K562 (cell line): ENCODE data around the gene CDC42BPB. TPM values are rescaled to one million over a fixed set of nuclear protein-coding genes. Genes with fewer than 3 reads are reported as not detected.

Experiments used
- ATAC-seq: fragments of 200-7000 bp; cut with Tn5 transposase; 3 replicates; pipeline ENCODE4 v1.9.1; 2020; ENCODE audit warnings: moderate library complexity
- BruUV-seq: library from RNA; stranded (reverse); fragments of 400-500 nt; replicated peaks from 2 replicates; lab custom pipeline; 2021; lab: Mats Ljungman, UMichigan
- CTCF ChIA-PET: fragments of 300-600 bp; formaldehyde crosslinking; extraction: SDS; loops from one replicate; lab custom pipeline; 2021; ENCODE audit warnings: low intra/inter-chr PET ratio; lab: Yijun Ruan, JAX
- POLR2A ChIA-PET: fragments of 300-600, 350-650 bp; sonication (Branson Sonifier 250); formaldehyde crosslinking; extraction: SDS; loops from one replicate; lab custom pipeline; 2021; ENCODE audit warnings: antibody characterized with exemption, inconsistent platforms; lab: Yijun Ruan, JAX
- DNase-seq, 4 experiments: peaks; one replicate each; pipeline versions ENCODE4 v3.0.0 to v3.0.0-alpha.2; 2011 to 2018; ENCODE audit warnings: low spot score in 3 of 4, mixed read lengths in 3 of 4; ENCODE audit errors: extremely low read depth in 1 of 4
- FAIRE-seq: peaks from 2 replicates; lab custom pipeline; 2011; peaks lifted over from hg19 to GRCh38; lab: Jason Lieb, UNC
- H2AFZ ChIP-seq: 2 replicates; pipeline ENCODE4 v1.6.0; 2011; ENCODE audit warnings: low read depth, low read length, control low read depth, inconsistent platforms
- H3K27ac ChIP-seq: fragments of 200-600 bp; 3 replicates; pipeline ENCODE4 v1.8.0; 2011; ENCODE audit warnings: low read depth, mild to moderate bottlenecking, control low read depth, inconsistent platforms, low read length, moderate library complexity, mixed read lengths; ENCODE audit errors: extremely low read depth
- H3K27me3 ChIP-seq, 2 experiments: fragments of 300-600 bp in 1 of 2; 2 replicates in 1 of 2; 3 replicates in 1 of 2; pipeline versions ENCODE4 v1.6.0 to v1.8.0; 2011; ENCODE audit warnings: inconsistent platforms in 2 of 2, low read length in 2 of 2, mild to moderate bottlenecking in 1 of 2, mixed read lengths in 1 of 2, moderate library complexity in 1 of 2; ENCODE audit not compliant: control insufficient read depth in 2 of 2, insufficient read depth in 2 of 2
- H3K36me3 ChIP-seq: fragments of 300-600 bp; 3 replicates; pipeline ENCODE4 v1.8.0; 2011; ENCODE audit warnings: mild to moderate bottlenecking, low read length, inconsistent platforms; ENCODE audit not compliant: control insufficient read depth, insufficient read depth
- H3K4me1 ChIP-seq, 2 experiments: fragments of 200-600 bp in 1 of 2; replicated peaks in 1 of 2; 2 replicates in 1 of 2; 3 replicates in 1 of 2; pipeline versions ENCODE4 v1.5.1 to v1.8.0; 2011; ENCODE audit warnings: inconsistent platforms in 2 of 2, low read length in 2 of 2, mild to moderate bottlenecking in 1 of 2, mixed read lengths in 1 of 2, moderate library complexity in 1 of 2; ENCODE audit not compliant: control insufficient read depth in 2 of 2, insufficient read depth in 2 of 2
- H3K4me2 ChIP-seq: 2 replicates; pipeline ENCODE4 v1.6.1; 2011; ENCODE audit warnings: low read length, control low read depth, inconsistent platforms, mixed read lengths; ENCODE audit not compliant: insufficient read depth
- H3K4me3 ChIP-seq: fragments of 200-600 bp; sonication (generic), shearing (Covaris generic); 2 replicates; pipeline ENCODE4 v1.5.1; 2016; ENCODE audit warnings: control low read depth, inconsistent platforms
- H3K79me2 ChIP-seq: fragments of 200-600 bp; 3 replicates; pipeline ENCODE4 v1.8.0; 2011; ENCODE audit warnings: low read length, inconsistent platforms; ENCODE audit not compliant: control insufficient read depth, insufficient read depth
- H3K9ac ChIP-seq, 2 experiments: 2 replicates each; pipeline versions ENCODE4 v1.6.0 to v1.6.1; 2011; ENCODE audit warnings: low read depth in 2 of 2, low read length in 2 of 2, control low read depth in 1 of 2, inconsistent platforms in 1 of 2, mild to moderate bottlenecking in 1 of 2, mixed read lengths in 1 of 2; ENCODE audit not compliant: insufficient read depth in 1 of 2
- H3K9me1 ChIP-seq: one replicate; pipeline ENCODE4 v1.6.0; 2011; ENCODE audit warnings: inconsistent platforms, mild to moderate bottlenecking, low read length, moderate library complexity; ENCODE audit not compliant: control insufficient read depth, insufficient read depth
- H3K9me3 ChIP-seq: replicated peaks from 2 replicates; pipeline ENCODE4 v1.5.1; 2011; ENCODE audit warnings: low read depth, low read length, inconsistent platforms; ENCODE audit not compliant: control insufficient read depth, insufficient read depth
- H4K20me1 ChIP-seq: replicated peaks from 2 replicates; pipeline ENCODE4 v1.6.1; 2011; ENCODE audit warnings: low read length, inconsistent platforms, mixed read lengths; ENCODE audit not compliant: control insufficient read depth, insufficient read depth
- CREB3 ChIP-seq: fragments of 450-650 bp; conservative IDR thresholded peaks from 2 replicates; pipeline ENCODE4 v1.6.1; 2016; ENCODE audit warnings: missing genetic modification characterization, low read depth, mild to moderate bottlenecking, missing compliant biosample characterization, moderate library complexity
- CUX1 ChIP-seq: fragments of 200-800 bp; sonication (Bioruptor generic); IDR thresholded peaks from 2 replicates; pipeline ENCODE4 v1.6.1; 2016; ENCODE audit warnings: missing genetic modification characterization, missing compliant biosample characterization
- DLX4 ChIP-seq: fragments of 250-450 bp; sonication (Bioruptor Pico); IDR thresholded peaks from 2 replicates; pipeline ENCODE4 v1.6.1; 2021; ENCODE audit warnings: mild to moderate bottlenecking
- HEY1 ChIP-seq: fragments of 250-450 bp; sonication (Bioruptor Pico); IDR thresholded peaks from 2 replicates; pipeline ENCODE4 v1.5.0; 2020; ENCODE audit warnings: mild to moderate bottlenecking, moderate library complexity, borderline replicate concordance
- IRF9 ChIP-seq: fragments of 450-650 bp; IDR thresholded peaks from 2 replicates; pipeline ENCODE4 v1.6.1; 2016; ENCODE audit warnings: missing biosample characterization, missing genetic modification characterization
- NR2F6 ChIP-seq: fragments of 450-650 bp; formaldehyde crosslinking; IDR thresholded peaks from 2 replicates; pipeline ENCODE4 v1.4.0; 2020; ENCODE audit warnings: mild to moderate bottlenecking
- ZBTB8A ChIP-seq: fragments of 450-650 bp; IDR thresholded peaks from 2 replicates; pipeline ENCODE4 v1.6.1; 2018; ENCODE audit warnings: mild to moderate bottlenecking, moderate library complexity; ENCODE audit not compliant: partially characterized antibody
- ZNF3 ChIP-seq: fragments of 250-450 bp; sonication (Bioruptor Pico); IDR thresholded peaks from 2 replicates; pipeline ENCODE4 v1.5.0; 2021; ENCODE audit warnings: mild to moderate bottlenecking, moderate library complexity
- WGBS: fragments of 100-300 bp; shearing (Covaris generic); methylation state at CpG from one replicate; pipeline ENCODE4 v1.1.6; 2016; ENCODE audit warnings: low coverage, mixed read lengths; ENCODE audit not compliant: insufficient coverage; ENCODE audit errors: missing lambda C conversion rate; 5-methylcytosine and 5-hydroxymethylcytosine counted together
- in situ Hi-C: fragments of 300-500 bp; cut with MboI; formaldehyde crosslinking; loops from 4 replicates; pipeline ENCODE4 v1.15.0; 2018; ENCODE audit warnings: inconsistent platforms, mixed read lengths
- intact Hi-C: fragments of 100-400 bp; cut with micrococcal nuclease; formaldehyde crosslinking; loops from 2 replicates; pipeline ENCODE4 v1.14.2; 2022
- polyA plus RNA-seq, 8 experiments: library from polyadenylated mRNA; depleted of rRNA in 4 of 8; stranded (reverse) in 5 of 8; unstranded in 3 of 8; fragments of >200 nt; fragmentation: Nextera tagmentation in 2 of 8; fragmentation: Illumina TruSeq in 1 of 8; extraction: Ambion mirVana in 2 of 8; extraction: Trizol in 1 of 8; gene quantifications; 2 replicates each; pipeline versions ENCODE4 v1.2.1 to v1.2.3, GENCODE V29; 2011 to 2014; ENCODE audit warnings: inconsistent platforms in 1 of 8, missing spikeins in 1 of 8
- total RNA-seq, 7 experiments: library from RNA; depleted of rRNA in 6 of 7; stranded (reverse); fragments of >200 nt in 6 of 7; fragmentation: Illumina TruSeq in 2 of 7; extraction: Trizol in 2 of 7; gene quantifications; 2 replicates each; pipeline versions ENCODE4 v1.2.1 to v1.2.3, GENCODE V29; 2011 to 2021; ENCODE audit warnings: low replicate concordance in 1 of 7

The CDC42BPB gene
- total and polyA plus RNA-seq, 9 of the 15 experiments (the other 6 are each of a cell fraction or from before 2014, with no cell fraction given), result 0.07 to 24.3 (median 12.6) TPM

GRCh38 chr14:103014466-103015228 lies 42.7 kb downstream of the CDC42BPB start:
- DNase-seq, result peak in 1 of 4 experiments; percentile 21
- Histone ChIP-seq H3K9me3 (no peaks in the 10 kb centered on the region), H2AFZ (0 out of 2 replicates have a peak overlapping the region, but pooled peaks have one; percentile 32), H3K4me2 (peak overlapping the region; percentile 38; the same call in 1 of the 2 replicates), H3K9me1 (no peaks in the 10 kb centered on the region), H4K20me1 (no peaks in the 10 kb centered on the region), H3K36me3 (no peaks in the 10 kb centered on the region), H3K9ac (peak overlapping the region in 1 of 2 experiments; percentile 69; a peak in 1 of 4 replicates), H3K79me2 (no peaks in the 10 kb centered on the region; the same call in 1 of the 3 replicates)
- FAIRE-seq, result peak; percentile 59
- BruUV-seq, result no TSS peak
- POLR2A ChIA-PET, result no interaction called here
- 16% methylated on average over 6 of the region's 11 CpGs for WGBS
- in situ Hi-C loops (no loop called here), intact Hi-C loops (no loop called here)
- ATAC-seq, result 0 out of 3 replicates have a peak, but pooled peaks have one; percentile 29
- no peak for TF ChIP-seq NR2F6 (CRISPR knock-in tag)
- TF ChIP-seq ZNF3 (CRISPR knock-in tag), result no peak
- no peak for TF ChIP-seq HEY1
- TF ChIP-seq IRF9, result no peak
- no peak for TF ChIP-seq CUX1
- no peak for TF ChIP-seq DLX4 (CRISPR knock-in tag)
- TF ChIP-seq CREB3 (tag), result no peak
- no peak for TF ChIP-seq ZBTB8A
- TF ChIP-seq, all 486 proteins: peak for 0
- Histone ChIP-seq H3K27me3 (no peaks in the 10 kb centered on the region), H3K4me3 (no peak overlapping the region), H3K27ac (no peak overlapping the region), H3K4me1 (peaks cover 14 to 25% of the 10 kb centered on the region in 2 experiments)
- CTCF ChIA-PET, result no interaction called here
